SIG-M5 (cell line): ENCODE results near the gene EPC2.

Experiments used
- DNase-seq: peaks from one replicate; lab custom pipeline; 2025; lab: John Stamatoyannopoulos, UW

EPC2 gene

GRCh38 chr2:148643998-148644882 is at the start of gene EPC2:
TSS of gene EPC2 (plus strand) at chr2:148644751. CDS start at chr2:148645018, 267 bp downstream.
- DNase-seq, result no peak

GRCh38 chr2:148596018-148596417 is 48.5 kb upstream of the EPC2 start:
- no peak for DNase-seq

GRCh38 chr2:148599109-148599991 is 45.2 kb upstream of the EPC2 start:
- no peak for DNase-seq

GRCh38 chr2:148602885-148603561 is 41.5 kb upstream of the EPC2 start:
- DNase-seq, result no peak

GRCh38 chr2:148603562-148603920 is 41.0 kb upstream of the EPC2 start:
- DNase-seq, result no peak

- DNase-seq, result no peak
These were observed 39.6 kb upstream of the EPC2 start for GRCh38 chr2:148604927-148605326.

GRCh38 chr2:148607566-148607965 is 37.0 kb upstream of the EPC2 start:
- no peak for DNase-seq

- no peak for DNase-seq
These were observed 31.1 kb upstream of the EPC2 start for GRCh38 chr2:148613231-148614013.

GRCh38 chr2:148614014-148614321 is 30.6 kb upstream of the EPC2 start:
- DNase-seq, result no peak

GRCh38 chr2:148614322-148615049 is 30.1 kb upstream of the EPC2 start:
- peak; percentile 47 for DNase-seq

GRCh38 chr2:148615381-148615841 is 29.1 kb upstream of the EPC2 start:
- no peak for DNase-seq

- no peak for DNase-seq
These were observed 27.9 kb upstream of the EPC2 start for GRCh38 chr2:148616662-148617061.

- DNase-seq, result no peak
These were observed 27.3 kb upstream of the EPC2 start for GRCh38 chr2:148617219-148617618.

- DNase-seq, result no peak
These were observed 24.9 kb upstream of the EPC2 start for GRCh38 chr2:148619560-148620195.

- no peak for DNase-seq
These were observed 22.2 kb upstream of the EPC2 start for GRCh38 chr2:148622366-148622765.

- DNase-seq, result no peak
These were observed 21.5 kb upstream of the EPC2 start for GRCh38 chr2:148623086-148623485.

- DNase-seq, result no peak
These were observed 17.3 kb upstream of the EPC2 start for GRCh38 chr2:148627224-148627623.

GRCh38 chr2:148634749-148635148 is 9.8 kb upstream of the EPC2 start:
- DNase-seq, result no peak

GRCh38 chr2:148638543-148638942 is 6.0 kb upstream of the EPC2 start:
- DNase-seq, result no peak

- DNase-seq, result no peak
These were observed 3.8 kb upstream of the EPC2 start for GRCh38 chr2:148640767-148641166.
